ENCODE results near the gene MAFB.
A peak's percentile ranks its signal among the peaks of the same experiment; 100 is the strongest.

The MAFB gene

GRCh38 chr20:40713508-40713907, 24.5 kb upstream of the MAFB start:
- no peak for DNase-seq
- Mint-ChIP-seq H3K27ac (no peak overlapping the region), H3K9me3 (no peaks in the 10 kb centered on the region), H3K27me3 (no peaks in the 10 kb centered on the region), H3K4me1 (no peaks in the 10 kb centered on the region), H3K4me3 (no peak overlapping the region)
- ATAC-seq = no peak

DNA sequence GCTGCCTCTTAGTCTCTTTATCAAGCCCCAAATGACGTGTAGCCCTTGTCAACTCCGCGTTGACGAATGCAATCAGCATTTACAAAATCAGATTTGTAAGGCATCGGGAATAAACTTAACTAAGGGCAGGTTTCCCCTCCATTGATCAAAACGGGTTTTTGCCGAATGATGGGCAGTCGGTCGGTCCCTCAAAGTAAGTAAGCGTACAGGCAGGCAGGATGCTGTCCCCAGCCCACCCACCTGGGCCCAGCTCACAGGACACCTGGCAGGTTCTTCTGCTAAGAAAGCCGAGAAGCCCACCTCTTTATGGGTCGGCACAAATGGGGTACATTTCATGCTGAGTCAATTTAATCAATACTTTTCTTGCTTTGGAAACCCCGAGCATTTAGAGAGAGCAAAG, 22.0 kb upstream of the MAFB start:
- Mint-ChIP-seq H3K4me1 (no peaks in the 10 kb centered on the region), H3K27me3 (no peaks in the 10 kb centered on the region), H3K27ac (no peak overlapping the region)

GRCh38 chr20:40710603-40711002, 21.6 kb upstream of the MAFB start:
- ATAC-seq (no peak), DNase-seq (no peak)
- H3K4me1 Mint-ChIP-seq = no peaks in the 10 kb centered on the region
- no peaks in the 10 kb centered on the region for H3K27me3 Mint-ChIP-seq
- H3K4me3 Mint-ChIP-seq = no peak overlapping the region
- no peaks in the 10 kb centered on the region for H3K9me3 Mint-ChIP-seq
- no peak overlapping the region for H3K27ac Mint-ChIP-seq

More for the DNA sequence above, 22.0 kb upstream of the MAFB start:
- Mint-ChIP-seq H3K9me3 (no peaks in the 10 kb centered on the region), H3K4me3 (no peak overlapping the region)
- DNase-seq (no peak), ATAC-seq (no peak)

DNA sequence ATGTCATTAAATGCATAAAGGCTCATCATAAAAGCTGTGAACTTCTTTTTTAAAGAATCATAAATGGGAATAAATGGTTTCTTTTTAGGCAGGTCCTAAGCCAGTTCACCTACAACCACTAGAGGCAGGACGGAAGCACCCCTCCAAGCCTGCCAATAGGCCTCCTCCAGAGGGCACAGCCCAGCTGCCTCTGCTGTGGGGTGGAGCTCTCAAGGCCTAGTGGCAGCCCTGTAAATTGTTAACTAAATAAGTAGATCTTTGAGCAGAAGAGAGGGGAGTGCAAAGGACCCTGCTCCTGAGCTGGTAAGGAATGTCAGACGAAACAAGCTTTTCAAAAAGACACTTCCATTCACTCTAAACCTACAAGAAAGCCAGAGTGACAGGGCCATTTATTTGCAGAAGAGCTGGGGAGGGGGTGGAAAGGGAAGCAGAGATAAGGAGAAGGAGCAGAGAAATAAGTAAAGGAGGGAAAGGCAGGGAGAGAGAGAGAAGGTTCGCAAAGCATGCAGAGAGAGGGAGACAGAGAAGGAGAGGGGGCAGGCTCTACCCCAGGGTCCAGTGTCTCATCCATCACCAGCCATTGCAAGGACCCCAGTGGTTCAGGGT, 18.0 kb upstream of the MAFB start:
- H3K9me3 Mint-ChIP-seq = no peaks in the 10 kb centered on the region
- no peak for ATAC-seq
- H3K27me3 Mint-ChIP-seq = no peaks in the 10 kb centered on the region
- H3K4me1 Mint-ChIP-seq = no peaks in the 10 kb centered on the region
- no peak for DNase-seq
- no peak overlapping the region for H3K4me3 Mint-ChIP-seq
- H3K27ac Mint-ChIP-seq = no peak overlapping the region

GRCh38 chr20:40705413-40705812, 16.4 kb upstream of the MAFB start:
- H3K4me1 Mint-ChIP-seq = no peaks in the 10 kb centered on the region

GRCh38 chr20:40704828-40705227, 15.8 kb upstream of the MAFB start:
- no peak overlapping the region for H3K27ac Mint-ChIP-seq
- no peaks in the 10 kb centered on the region for H3K4me1 Mint-ChIP-seq
- no peak overlapping the region for H3K4me3 Mint-ChIP-seq
- no peaks in the 10 kb centered on the region for H3K9me3 Mint-ChIP-seq
- no peaks in the 10 kb centered on the region for H3K27me3 Mint-ChIP-seq
- DNase-seq (no peak), ATAC-seq (no peak)

More at GRCh38 chr20:40705413-40705812, 16.4 kb upstream of the MAFB start:
- no peaks in the 10 kb centered on the region for H3K9me3 Mint-ChIP-seq
- ATAC-seq (no peak), DNase-seq (no peak)
- no peak overlapping the region for H3K4me3 Mint-ChIP-seq
- H3K27ac Mint-ChIP-seq = no peak overlapping the region
- no peaks in the 10 kb centered on the region for H3K27me3 Mint-ChIP-seq

- Mint-ChIP-seq H3K27ac (no peak overlapping the region), H3K27me3 (no peaks in the 10 kb centered on the region), H3K4me3 (no peak overlapping the region), H3K9me3 (no peaks in the 10 kb centered on the region), H3K4me1 (no peaks in the 10 kb centered on the region)
- no peak for ATAC-seq
- no peak for DNase-seq
These were observed 15.0 kb upstream of the MAFB start for GRCh38 chr20:40703975-40704530.

DNA sequence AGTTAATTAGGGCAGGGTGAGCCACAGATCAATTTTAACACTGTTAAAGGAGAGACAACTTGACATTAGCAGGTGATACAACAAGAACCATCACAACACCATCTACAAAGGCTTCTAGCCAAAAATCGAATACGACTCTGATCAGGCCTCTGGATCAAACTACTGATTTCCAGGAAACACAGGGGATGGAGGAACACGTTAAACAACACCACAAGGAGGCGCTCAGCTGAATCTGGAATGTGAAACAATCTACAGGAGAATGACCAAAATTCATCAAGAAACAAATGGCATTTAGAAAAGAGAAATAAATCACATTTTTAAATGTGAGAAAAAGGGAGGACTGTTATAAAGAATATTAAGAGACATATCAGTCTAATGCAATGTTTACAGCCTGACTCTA, 13.5 kb upstream of the MAFB start:
- Mint-ChIP-seq H3K4me1 (no peaks in the 10 kb centered on the region), H3K27me3 (peaks cover 14% of the 10 kb centered on the region), H3K27ac (no peak overlapping the region), H3K9me3 (no peaks in the 10 kb centered on the region), H3K4me3 (no peak overlapping the region)
- no peak for ATAC-seq
- no peak for DNase-seq

- Mint-ChIP-seq H3K27ac (no peak overlapping the region), H3K27me3 (peaks cover 49% of the 10 kb centered on the region), H3K4me3 (no peak overlapping the region), H3K9me3 (no peaks in the 10 kb centered on the region), H3K4me1 (no peaks in the 10 kb centered on the region)
- ATAC-seq = no peak
- DNase-seq = no peak
These were observed 9.7 kb upstream of the MAFB start for GRCh38 chr20:40698744-40699143.

DNA sequence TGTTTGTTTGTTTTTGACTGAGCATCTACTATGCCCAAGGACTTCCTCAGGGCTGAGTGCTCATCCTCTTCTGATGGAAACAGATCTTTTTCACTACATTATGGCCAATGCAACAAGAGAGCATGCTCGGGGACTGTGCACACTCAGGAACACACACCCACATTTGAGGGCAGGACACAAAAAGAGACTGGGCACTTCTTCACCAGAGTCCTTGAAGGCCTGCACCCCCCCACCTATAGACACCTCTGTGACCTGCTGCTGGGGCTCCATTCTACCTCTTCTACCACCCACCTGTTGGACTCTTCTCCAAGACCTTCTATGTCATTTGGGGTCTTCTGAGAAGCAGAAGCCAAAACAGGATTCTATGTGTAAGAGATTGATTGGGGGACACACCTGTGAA, 9.2 kb upstream of the MAFB start:
- Mint-ChIP-seq H3K27ac (peak overlapping the region in 1 of 2 donors; percentile 9), H3K27me3 (peaks cover 54% of the 10 kb centered on the region), H3K9me3 (no peaks in the 10 kb centered on the region), H3K4me3 (no peak overlapping the region), H3K4me1 (no peaks in the 10 kb centered on the region)
- ATAC-seq (no peak), DNase-seq (no peak)

DNA sequence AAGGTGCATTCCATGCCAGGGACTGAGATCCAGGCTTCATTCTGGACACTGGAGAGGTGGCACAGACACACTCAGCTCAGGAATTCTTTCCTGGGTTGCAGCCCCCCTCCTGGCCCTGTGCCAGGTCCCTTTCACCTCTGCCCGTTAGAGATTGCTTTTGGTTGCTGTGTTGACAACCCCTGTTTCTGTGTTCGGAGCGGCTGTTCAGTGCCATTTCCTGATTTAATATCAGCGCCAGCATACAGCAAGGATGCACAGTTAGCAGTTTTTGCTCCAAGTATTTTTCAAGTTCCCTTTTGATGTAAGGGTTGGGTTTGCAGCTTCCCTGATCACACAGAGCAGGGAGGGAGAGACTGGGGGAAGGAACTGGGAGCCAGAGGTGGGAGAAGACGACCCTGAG, 8.5 kb upstream of the MAFB start:
- Mint-ChIP-seq H3K27me3 (peaks cover 61% of the 10 kb centered on the region), H3K4me1 (peaks cover 2% of the 10 kb centered on the region), H3K27ac (no peak overlapping the region), H3K4me3 (no peak overlapping the region), H3K9me3 (no peaks in the 10 kb centered on the region)
- ATAC-seq (no peak), DNase-seq (no peak)

DNA sequence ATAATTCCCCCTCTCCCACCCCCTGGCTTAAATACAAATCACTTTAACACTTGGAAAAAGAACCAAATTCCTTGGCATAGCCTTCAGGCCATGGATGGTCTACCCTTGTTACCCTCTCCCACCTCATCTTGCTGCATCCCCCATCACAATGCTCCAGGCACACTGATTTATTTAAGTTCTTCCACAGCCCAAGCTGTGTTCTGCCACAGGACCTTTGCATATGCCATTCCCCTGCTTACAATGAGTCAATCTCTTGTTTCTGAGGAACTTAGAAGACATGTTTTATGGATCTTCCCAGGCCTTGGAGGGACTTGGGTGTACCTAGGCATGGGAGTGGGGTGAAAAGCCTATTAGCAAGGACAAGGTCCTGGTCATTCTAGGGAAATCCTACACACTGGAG, 6.2 kb upstream of the MAFB start:
- Mint-ChIP-seq H3K9me3 (no peaks in the 10 kb centered on the region), H3K27me3 (peaks cover 84% of the 10 kb centered on the region), H3K27ac (no peak overlapping the region), H3K4me3 (no peak overlapping the region), H3K4me1 (peaks cover 8% of the 10 kb centered on the region)
- ATAC-seq = no peak
- no peak for DNase-seq

GRCh38 chr20:40694246-40694645, 5.2 kb upstream of the MAFB start:
- DNase-seq (no peak), ATAC-seq (no peak)
- no peak overlapping the region for H3K27ac Mint-ChIP-seq
- peaks cover 94% of the 10 kb centered on the region for H3K27me3 Mint-ChIP-seq
- peaks cover 17% of the 10 kb centered on the region for H3K4me1 Mint-ChIP-seq
- no peaks in the 10 kb centered on the region for H3K9me3 Mint-ChIP-seq
- H3K4me3 Mint-ChIP-seq = no peak overlapping the region

GRCh38 chr20:40692240-40693011, 3.4 kb upstream of the MAFB start:
- H3K4me3 Mint-ChIP-seq = no peak overlapping the region
- ATAC-seq (no peak), DNase-seq (no peak)
- peak overlapping the region in 1 of 2 donors; percentile 75 for H3K27ac Mint-ChIP-seq
- H3K9me3 Mint-ChIP-seq = no peaks in the 10 kb centered on the region
- H3K4me1 Mint-ChIP-seq = peaks cover 29% of the 10 kb centered on the region
- peaks cover 98% of the 10 kb centered on the region for H3K27me3 Mint-ChIP-seq

- Mint-ChIP-seq H3K4me3 (no peak overlapping the region), H3K9me3 (no peaks in the 10 kb centered on the region)
These were observed 2.7 kb upstream of the MAFB start for GRCh38 chr20:40691566-40692239.

More at GRCh38 chr20:40691566-40692239, 2.7 kb upstream of the MAFB start:
- DNase-seq (no peak), ATAC-seq (no peak)
- Mint-ChIP-seq H3K27ac (no peak overlapping the region), H3K4me1 (peaks cover 32% of the 10 kb centered on the region), H3K27me3 (peaks cover 98% of the 10 kb centered on the region)
